ENCODE results near the gene POPDC2. TPM values are rescaled to one million over a fixed set of nuclear protein-coding genes. Genes with fewer than 3 reads are reported as not detected.

POPDC2 gene
- total RNA-seq, 1 donor from 2014 or later, result 3.5 TPM

GRCh38 chr3:119602676-119603075 is 57.7 kb downstream of the POPDC2 start:
- H3K4me1 Mint-ChIP-seq, result peaks cover 20% of the 10 kb centered on the region
- H3K9me3 Mint-ChIP-seq, result no peaks in the 10 kb centered on the region

GRCh38 chr3:119601154-119601553 is 59.2 kb downstream of the POPDC2 start:
- Mint-ChIP-seq H3K4me3 (no peak overlapping the region), H3K36me3 (no peaks in the 10 kb centered on the region), H3K4me1 (peaks cover 20% of the 10 kb centered on the region), H3K27me3 (ENCODE audit: low read depth) (no peaks in the 10 kb centered on the region), H3K27ac (no peak overlapping the region), H3K9me3 (no peaks in the 10 kb centered on the region)
- TF ChIP-seq CTCF (IDR thresholded peaks at IDR 0.05; ENCODE audit: unreplicated experiment), result no peak
- no peak for DNase-seq (ENCODE audit: low spot score in 2 of 2, unreplicated experiment in 2 of 2)

More at GRCh38 chr3:119602676-119603075, 57.7 kb downstream of the POPDC2 start:
- H3K27ac Mint-ChIP-seq, result no peak overlapping the region
- H3K4me3 Mint-ChIP-seq, result no peak overlapping the region
- no peak for TF ChIP-seq CTCF (IDR thresholded peaks at IDR 0.05; ENCODE audit: unreplicated experiment)
- no peaks in the 10 kb centered on the region for H3K36me3 Mint-ChIP-seq
- H3K27me3 Mint-ChIP-seq (ENCODE audit: low read depth), result no peaks in the 10 kb centered on the region
- no peak for DNase-seq (ENCODE audit: low spot score in 2 of 2, unreplicated experiment in 2 of 2)

GRCh38 chr3:119600732-119601131 is 59.7 kb downstream of the POPDC2 start:
- H3K27ac Mint-ChIP-seq, result no peak overlapping the region
- peaks cover 20% of the 10 kb centered on the region for H3K4me1 Mint-ChIP-seq
- no peaks in the 10 kb centered on the region for H3K27me3 Mint-ChIP-seq (ENCODE audit: low read depth)
- no peak overlapping the region for H3K4me3 Mint-ChIP-seq
- no peak for TF ChIP-seq CTCF (IDR thresholded peaks at IDR 0.05; ENCODE audit: unreplicated experiment)
- H3K9me3 Mint-ChIP-seq, result no peaks in the 10 kb centered on the region
- H3K36me3 Mint-ChIP-seq, result no peaks in the 10 kb centered on the region
- no peak for DNase-seq (ENCODE audit: low spot score in 2 of 2, unreplicated experiment in 2 of 2)

- Mint-ChIP-seq H3K36me3 (no peaks in the 10 kb centered on the region), H3K9me3 (no peaks in the 10 kb centered on the region), H3K27ac (no peak overlapping the region), H3K4me1 (peaks cover 20% of the 10 kb centered on the region), H3K4me3 (no peak overlapping the region), H3K27me3 (ENCODE audit: low read depth) (no peaks in the 10 kb centered on the region)
- TF ChIP-seq CTCF (IDR thresholded peaks at IDR 0.05; ENCODE audit: unreplicated experiment), result no peak
- no peak for DNase-seq (ENCODE audit: low spot score in 2 of 2, unreplicated experiment in 2 of 2)
Measured at GRCh38 chr3:119599558-119600174, 60.7 kb downstream of the POPDC2 start.

GRCh38 chr3:119598410-119599098 is 61.8 kb downstream of the POPDC2 start:
- no peaks in the 10 kb centered on the region for H3K9me3 Mint-ChIP-seq
- no peak overlapping the region for H3K4me3 Mint-ChIP-seq
- no peak overlapping the region for H3K27ac Mint-ChIP-seq
- DNase-seq (ENCODE audit: low spot score in 2 of 2, unreplicated experiment in 2 of 2), result no peak
- no peaks in the 10 kb centered on the region for H3K36me3 Mint-ChIP-seq
- TF ChIP-seq CTCF (IDR thresholded peaks at IDR 0.05; ENCODE audit: unreplicated experiment), result no peak
- H3K4me1 Mint-ChIP-seq, result peaks cover 20% of the 10 kb centered on the region
- H3K27me3 Mint-ChIP-seq (ENCODE audit: low read depth), result no peaks in the 10 kb centered on the region

Measured in mesothelial cell of epicardium (in vitro differentiated cells).